A549 (cell line): ENCODE data around the gene PLXNA3. TPM values are rescaled to one million over a fixed set of nuclear protein-coding genes. Genes with fewer than 3 reads are reported as not detected.

Experiments
- ATAC-seq, 2 experiments: fragments of 200-7000 bp in 1 of 2; fragments of >200 bp in 1 of 2; cut with Nextera tagmentation in 1 of 2; cut with Tn5 transposase in 1 of 2; 3 replicates each; pipeline versions ENCODE4 v1.8.0 to v1.9.1; 2018 to 2020; ENCODE audit warnings: mild to moderate bottlenecking in 1 of 2, moderate library complexity in 1 of 2
- CTCF ChIA-PET: fragments of 300-600 bp; sonication (Branson Sonifier 250); formaldehyde crosslinking; extraction: SDS; loops from one replicate; lab custom pipeline; 2021; ENCODE audit warnings: antibody characterized with exemption, inconsistent platforms; lab: Yijun Ruan, JAX
- POLR2A ChIA-PET: fragments of 350-600 bp; formaldehyde crosslinking; extraction: SDS; loops from one replicate; lab custom pipeline; 2021; ENCODE audit warnings: antibody characterized with exemption, inconsistent platforms; lab: Yijun Ruan, JAX
- DNase-seq, 2 experiments: peaks; one replicate each; pipeline versions ENCODE4 v3.0.0 to v3.0.0-alpha.2; 2011 to 2016; ENCODE audit warnings: low read depth in 1 of 2, low spot score in 1 of 2
- FAIRE-seq: peaks from 2 replicates; lab custom pipeline; 2011; peaks lifted over from hg19 to GRCh38; lab: Jason Lieb, UNC
- H3K27ac ChIP-seq, 2 experiments: fragments of >200 bp; sonication (Bioruptor Twin); formaldehyde crosslinking; 3 replicates each; pipeline ENCODE4 v1.5.1; 2016 to 2017
- H3K4me1 ChIP-seq: fragments of >200 bp; sonication (Bioruptor Twin); formaldehyde crosslinking; 3 replicates; pipeline ENCODE4 v1.6.1; 2016
- H3K4me2 ChIP-seq: fragments of >200 bp; sonication (Bioruptor Twin); formaldehyde crosslinking; 3 replicates; pipeline ENCODE4 v1.6.1; 2016
- H3K4me3 ChIP-seq: fragments of >200 bp; sonication (Bioruptor Twin); formaldehyde crosslinking; 3 replicates; pipeline ENCODE4 v1.5.1; 2016
- H3K9me3 ChIP-seq: fragments of >200 bp; sonication (Bioruptor Twin); formaldehyde crosslinking; 3 replicates; pipeline ENCODE4 v1.6.1; 2016
- BHLHE40 ChIP-seq: IDR thresholded peaks from 2 replicates; pipeline ENCODE4 v1.6.1; 2012; ENCODE audit warnings: low read depth, low read length, inconsistent platforms
- CBX2 ChIP-seq: fragments of 200-600 bp; sonication (generic); IDR thresholded peaks from 2 replicates; pipeline ENCODE4 v1.6.1; 2016; ENCODE audit warnings: low read depth, mild to moderate bottlenecking, borderline replicate concordance
- CEBPB ChIP-seq, 2 experiments: fragments of >200 bp in 1 of 2; sonication (Bioruptor Twin) in 1 of 2; formaldehyde crosslinking in 1 of 2; IDR thresholded peaks; 2 replicates each; pipeline ENCODE4 v1.6.1; 2012 to 2016
- CHD4 ChIP-seq: fragments of 200-600 bp; sonication (generic); IDR thresholded peaks from 2 replicates; pipeline ENCODE4 v1.6.1; 2016; ENCODE audit warnings: antibody characterized with exemption, mild to moderate bottlenecking, borderline replicate concordance
- EHMT2 ChIP-seq: fragments of 200-600 bp; sonication (generic); IDR thresholded peaks from 2 replicates; pipeline ENCODE4 v1.6.1; 2016; ENCODE audit warnings: antibody characterized with exemption, low read depth, mild to moderate bottlenecking, moderate library complexity
- EP300 ChIP-seq, 2 experiments: fragments of >200 bp; sonication (Bioruptor Twin); formaldehyde crosslinking; IDR thresholded peaks; 2 replicates in 1 of 2; 3 replicates in 1 of 2; pipeline ENCODE4 v1.6.1; 2016 to 2017
- FOSB ChIP-seq: fragments of 250-450 bp; sonication (Bioruptor Pico); IDR thresholded peaks from 2 replicates; pipeline ENCODE4 v1.5.0; 2020; ENCODE audit warnings: mild to moderate bottlenecking, moderate library complexity
- FOSL2 ChIP-seq, 2 experiments: fragments of 450-650 bp in 1 of 2; fragments of >200 bp in 1 of 2; sonication (Bioruptor Twin) in 1 of 2; formaldehyde crosslinking; IDR thresholded peaks; 2 replicates each; pipeline versions ENCODE4 v1.5.0 to v1.6.1; 2016 to 2020; ENCODE audit warnings: mild to moderate bottlenecking in 1 of 2, moderate library complexity in 1 of 2
- FOXS1 ChIP-seq: fragments of 250-450 bp; sonication (Bioruptor Pico); IDR thresholded peaks from 2 replicates; pipeline ENCODE4 v1.5.0; 2020; ENCODE audit warnings: mild to moderate bottlenecking, moderate library complexity
- GATA3 ChIP-seq: IDR thresholded peaks from 2 replicates; pipeline ENCODE4 v1.6.1; 2012; ENCODE audit warnings: borderline replicate concordance
- HDAC2 ChIP-seq: fragments of 200-600 bp; sonication (generic); IDR thresholded peaks from 2 replicates; pipeline ENCODE4 v1.6.1; 2016
- HEYL ChIP-seq: fragments of 250-450 bp; sonication (Bioruptor Pico); IDR thresholded peaks from 2 replicates; pipeline ENCODE4 v1.8.0; 2021; ENCODE audit warnings: mild to moderate bottlenecking, moderate library complexity
- HOXA7 ChIP-seq: fragments of 250-450 bp; sonication (Bioruptor Pico); IDR thresholded peaks from 2 replicates; pipeline ENCODE4 v1.5.0; 2020; ENCODE audit warnings: mild to moderate bottlenecking, moderate library complexity
- HOXB13 ChIP-seq: fragments of 250-450 bp; sonication (Bioruptor Pico); IDR thresholded peaks from 2 replicates; pipeline ENCODE4 v1.5.0; 2020; ENCODE audit warnings: low read depth, mild to moderate bottlenecking, moderate library complexity
- HOXB5 ChIP-seq: fragments of 250-450 bp; sonication (Bioruptor Pico); IDR thresholded peaks from 2 replicates; pipeline ENCODE4 v1.5.0; 2020; ENCODE audit warnings: mild to moderate bottlenecking, moderate library complexity
- JUN ChIP-seq, 2 experiments: fragments of >200 bp; sonication (Bioruptor Twin); formaldehyde crosslinking; IDR thresholded peaks; 2 replicates in 1 of 2; 3 replicates in 1 of 2; pipeline ENCODE4 v1.6.1; 2016 to 2017
- KDM1A ChIP-seq: fragments of 200-600 bp; sonication (generic); IDR thresholded peaks from 2 replicates; pipeline ENCODE4 v1.6.1; 2016; ENCODE audit warnings: low read depth, mild to moderate bottlenecking
- MAX ChIP-seq: IDR thresholded peaks from 2 replicates; pipeline ENCODE4 v1.6.1; 2012
- MYC ChIP-seq: IDR thresholded peaks from 2 replicates; pipeline ENCODE4 v1.6.1; 2012; ENCODE audit warnings: mild to moderate bottlenecking, inconsistent platforms, low read length, improper control_type of control experiment, borderline replicate concordance
- NFE2L2 ChIP-seq: fragments of 150-350 bp; conservative IDR thresholded peaks from 2 replicates; pipeline ENCODE4 v1.6.1; 2014; ENCODE audit warnings: low read length
- NPAS2 ChIP-seq: fragments of 250-450 bp; sonication (Bioruptor Pico); IDR thresholded peaks from 2 replicates; pipeline ENCODE4 v1.8.0; 2022; ENCODE audit warnings: mild to moderate bottlenecking, moderate library complexity, borderline replicate concordance
- NR3C1 ChIP-seq: fragments of >200 bp; sonication (Bioruptor Twin); formaldehyde crosslinking; IDR thresholded peaks from 3 replicates; pipeline ENCODE4 v1.6.1; 2017
- POLR2A ChIP-seq: IDR thresholded peaks from 2 replicates; pipeline ENCODE4 v1.6.1; 2012; ENCODE audit warnings: mild to moderate bottlenecking, low read length
- POLR2AphosphoS2 ChIP-seq: conservative IDR thresholded peaks from 2 replicates; pipeline ENCODE4 v1.6.1; 2012; ENCODE audit warnings: low read length, improper control_type of control experiment, inconsistent platforms
- RCOR1 ChIP-seq: fragments of 150-350 bp; IDR thresholded peaks from 2 replicates; pipeline ENCODE4 v1.6.1; 2014; ENCODE audit warnings: antibody characterized with exemption, low read length, low read depth
- RFX5 ChIP-seq: fragments of 450-650 bp; IDR thresholded peaks from 2 replicates; pipeline ENCODE4 v1.7.1; 2014; ENCODE audit warnings: antibody characterized with exemption, mild to moderate bottlenecking, moderate library complexity
- SREBF2 ChIP-seq: fragments of 450-650 bp; IDR thresholded peaks from 2 replicates; pipeline ENCODE4 v1.6.1; 2014; ENCODE audit warnings: mild to moderate bottlenecking, moderate library complexity
- ZC3H11A ChIP-seq: fragments of 450-650 bp; IDR thresholded peaks from 2 replicates; pipeline ENCODE4 v1.6.1; 2014; ENCODE audit warnings: antibody characterized with exemption, mild to moderate bottlenecking
- WGBS: methylation state at CpG from one replicate; pipeline ENCODE4 v1.1.6; 2017; ENCODE audit errors: missing lambda C conversion rate; 5-methylcytosine and 5-hydroxymethylcytosine counted together
- polyA plus RNA-seq, 4 experiments: library from polyadenylated mRNA; depleted of rRNA in 3 of 4; stranded (reverse); fragments of >200 nt; fragmentation: RNase III in 1 of 4; extraction: RNeasy Plus Mini Kit Qiagen cat#74134 plus additional on column Dnase treatment in 1 of 4; gene quantifications; 2 replicates in 3 of 4; 3 replicates in 1 of 4; pipeline ENCODE4 v1.2.3, GENCODE V29; 2011 to 2017
- TF ChIP-seq, protein P1 (sequence below): fragments of >200 bp; sonication (Bioruptor Twin); formaldehyde crosslinking; IDR thresholded peaks from 2 replicates; pipeline ENCODE4 v1.6.1; 2016
- TF ChIP-seq, protein P2 (sequence below): fragments of >200 bp; sonication (Bioruptor Twin); formaldehyde crosslinking; IDR thresholded peaks from 3 replicates; pipeline ENCODE4 v1.5.1; 2016

Gene PLXNA3
- polyA plus RNA-seq, 2 of the 4 experiments (the other 2 are of a cell fraction): 3.4 to 10.1 TPM

- no peak for TF ChIP-seq EP300 (IDR thresholded peaks at IDR 0.05)
- no peak for TF ChIP-seq KDM1A
- TF ChIP-seq HOXB5: no peak
- no peak for TF ChIP-seq FOSL2 (IDR thresholded peaks at IDR 0.05)
- no peak for TF ChIP-seq FOSL2 (CRISPR knock-in tag; IDR thresholded peaks at IDR 0.05)
- TF ChIP-seq FOSB: no peak
- TF ChIP-seq HDAC2: no peak
- TF ChIP-seq MYC: no peak
- no peak for TF ChIP-seq BHLHE40
- no peak for TF ChIP-seq RCOR1
- TF ChIP-seq CHD4: no peak
- no peak for TF ChIP-seq RFX5
- TF ChIP-seq ZC3H11A: no peak
- no peak for TF ChIP-seq MAX
- TF ChIP-seq NPAS2 (CRISPR knock-in tag): no peak
- no peak for TF ChIP-seq POLR2A
- Histone ChIP-seq H3K4me2 (no peak overlapping the region), H3K4me3 (no peak overlapping the region), H3K27ac (no peak overlapping the region), H3K9me3 (no peaks in the 10 kb centered on the region), H3K4me1 (peaks cover 11% of the 10 kb centered on the region)
- FAIRE-seq (no peak), DNase-seq (no peak), ATAC-seq (peak in 1 of 2 experiments; percentile 13; a peak in 2 of 6 replicates)
- ChIA-PET POLR2A (no interaction called here), CTCF (interaction anchor here (0.6 to 1.1 kb wide), 2 partner anchors 67 to 85 kb away, joined by 3 read pairs; no protein-coding TSS in a partner anchor)
- 97% methylated on average over 6 of the region's 26 CpGs for WGBS
These were observed 2.2 kb downstream of the PLXNA3 start for GRCh38 chrX:154460326-154460725.

DNA sequence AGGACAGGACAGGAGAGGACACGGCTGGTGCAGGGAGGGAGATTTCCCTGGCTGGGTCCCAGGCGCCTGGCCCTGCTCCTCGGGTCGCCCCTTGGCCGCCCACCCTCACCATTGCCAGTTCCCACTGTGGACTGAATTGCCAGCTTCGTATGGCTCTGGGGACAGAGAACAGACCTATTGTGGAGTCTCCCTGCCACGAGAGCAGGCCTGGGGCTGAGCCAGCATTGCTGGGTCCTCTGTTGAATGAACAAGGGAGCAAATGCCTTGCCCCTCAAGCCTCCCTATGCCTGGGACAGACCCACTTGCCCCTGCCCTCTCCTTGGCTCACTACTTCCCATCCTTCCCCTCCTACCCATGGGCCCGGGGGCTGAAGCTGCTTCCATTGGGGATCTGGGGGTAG, 4.3 kb downstream of the PLXNA3 start:
- TF ChIP-seq, protein P1, sequence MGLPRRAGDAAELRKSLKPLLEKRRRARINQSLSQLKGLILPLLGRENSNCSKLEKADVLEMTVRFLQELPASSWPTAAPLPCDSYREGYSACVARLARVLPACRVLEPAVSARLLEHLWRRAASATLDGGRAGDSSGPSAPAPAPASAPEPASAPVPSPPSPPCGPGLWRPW: no peak
- TF ChIP-seq CBX2 (no peak), HEYL (CRISPR knock-in tag) (no peak), NR3C1 (no peak), FOSL2 (IDR thresholded peaks at IDR 0.05) (no peak), FOSL2 (CRISPR knock-in tag; IDR thresholded peaks at IDR 0.05) (no peak), KDM1A (no peak), SREBF2 (no peak), RCOR1 (no peak), CEBPB (IDR thresholded peaks at IDR 0.05) (no peak), MYC (no peak), NFE2L2 (no peak), FOXS1 (no peak), GATA3 (no peak)
- Histone ChIP-seq H3K4me1 (peaks cover 11% of the 10 kb centered on the region), H3K4me3 (no peak overlapping the region), H3K27ac (no peak overlapping the region), H3K4me2 (no peak overlapping the region), H3K9me3 (no peaks in the 10 kb centered on the region)
- no peak for ATAC-seq
- WGBS: 93% methylated on average over 3 of the region's 8 CpGs
- ChIA-PET CTCF (interaction anchor here (1.3 kb wide), 1 partner anchor 89 kb away, joined by 3 read pairs; no protein-coding TSS in a partner anchor), POLR2A (no interaction called here)
- FAIRE-seq: no peak
- no peak for DNase-seq

- Histone ChIP-seq H3K4me2 (no peak overlapping the region), H3K4me1 (peaks cover 7% of the 10 kb centered on the region), H3K27ac (no peak overlapping the region), H3K9me3 (no peaks in the 10 kb centered on the region), H3K4me3 (no peak overlapping the region)
- DNase-seq (no peak), FAIRE-seq (no peak), ATAC-seq (no peak)
- CTCF ChIA-PET: no interaction called here
- POLR2A ChIA-PET: no interaction called here
- TF ChIP-seq, protein P2, sequence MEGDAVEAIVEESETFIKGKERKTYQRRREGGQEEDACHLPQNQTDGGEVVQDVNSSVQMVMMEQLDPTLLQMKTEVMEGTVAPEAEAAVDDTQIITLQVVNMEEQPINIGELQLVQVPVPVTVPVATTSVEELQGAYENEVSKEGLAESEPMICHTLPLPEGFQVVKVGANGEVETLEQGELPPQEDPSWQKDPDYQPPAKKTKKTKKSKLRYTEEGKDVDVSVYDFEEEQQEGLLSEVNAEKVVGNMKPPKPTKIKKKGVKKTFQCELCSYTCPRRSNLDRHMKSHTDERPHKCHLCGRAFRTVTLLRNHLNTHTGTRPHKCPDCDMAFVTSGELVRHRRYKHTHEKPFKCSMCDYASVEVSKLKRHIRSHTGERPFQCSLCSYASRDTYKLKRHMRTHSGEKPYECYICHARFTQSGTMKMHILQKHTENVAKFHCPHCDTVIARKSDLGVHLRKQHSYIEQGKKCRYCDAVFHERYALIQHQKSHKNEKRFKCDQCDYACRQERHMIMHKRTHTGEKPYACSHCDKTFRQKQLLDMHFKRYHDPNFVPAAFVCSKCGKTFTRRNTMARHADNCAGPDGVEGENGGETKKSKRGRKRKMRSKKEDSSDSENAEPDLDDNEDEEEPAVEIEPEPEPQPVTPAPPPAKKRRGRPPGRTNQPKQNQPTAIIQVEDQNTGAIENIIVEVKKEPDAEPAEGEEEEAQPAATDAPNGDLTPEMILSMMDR: no peak
- TF ChIP-seq JUN (IDR thresholded peaks at IDR 0.05): no peak
- no peak for TF ChIP-seq HOXA7
- TF ChIP-seq HOXB13 (CRISPR knock-in tag): no peak
- no peak for TF ChIP-seq EHMT2
- no peak for TF ChIP-seq POLR2AphosphoS2
- no peak for TF ChIP-seq CEBPB (IDR thresholded peaks at IDR 0.05)
- no peak for TF ChIP-seq CHD4
- TF ChIP-seq NFE2L2: no peak
- 93% methylated on average over 3 of the region's 36 CpGs for WGBS
These were observed 5.6 kb downstream of the PLXNA3 start for GRCh38 chrX:154463611-154464220.
